WTC11 (cell line): ENCODE results near the gene ZBTB20.

ENCODE experiments used
- CREB1 ChIP-seq: sonication (generic); formaldehyde crosslinking; IDR thresholded peaks from 2 replicates; pipeline ENCODE4 v1.8.0; 2023; ENCODE audit warnings: mild to moderate bottlenecking, missing genetic modification reagents
- CTCF ChIP-seq: fragments of 200-600 bp; IDR thresholded peaks from 2 replicates; pipeline ENCODE4 v1.8.0; 2022; ENCODE audit warnings: antibody characterized with exemption
- E2F4 ChIP-seq: sonication (generic); formaldehyde crosslinking; IDR thresholded peaks from 2 replicates; pipeline ENCODE4 v1.8.1; 2022; ENCODE audit warnings: low read depth, mild to moderate bottlenecking, moderate library complexity, missing genetic modification reagents, borderline replicate concordance
- FOXP4 ChIP-seq: sonication (generic); formaldehyde crosslinking; IDR thresholded peaks from 2 replicates; pipeline ENCODE4 v1.8.0; 2022; ENCODE audit warnings: mild to moderate bottlenecking, missing genetic modification reagents
- IRF2 ChIP-seq: sonication (generic); formaldehyde crosslinking; IDR thresholded peaks from 2 replicates; pipeline ENCODE4 v1.8.0; 2022; ENCODE audit warnings: low read depth, missing genetic modification reagents, borderline replicate concordance
- JUN ChIP-seq: sonication (generic); formaldehyde crosslinking; IDR thresholded peaks from 2 replicates; pipeline ENCODE4 v1.8.0; 2023; ENCODE audit warnings: mild to moderate bottlenecking, missing genetic modification reagents
- NFATC4 ChIP-seq: fragments of 250-450 bp; sonication (Bioruptor Pico); IDR thresholded peaks from 2 replicates; pipeline ENCODE4 v1.9.0; 2021; ENCODE audit warnings: mild to moderate bottlenecking
- PRRX2 ChIP-seq: fragments of 250-450 bp; sonication (Bioruptor Pico); IDR thresholded peaks from 2 replicates; pipeline ENCODE4 v1.8.0; 2021; ENCODE audit warnings: mild to moderate bottlenecking
- SP1 ChIP-seq: sonication (generic); formaldehyde crosslinking; conservative IDR thresholded peaks from 2 replicates; pipeline ENCODE4 v1.8.1; 2022; ENCODE audit warnings: missing genetic modification reagents
- TP53 ChIP-seq: sonication (generic); formaldehyde crosslinking; IDR thresholded peaks from 2 replicates; pipeline ENCODE4 v1.8.1; 2023; ENCODE audit warnings: mild to moderate bottlenecking, missing genetic modification reagents
- USF2 ChIP-seq: sonication (generic); formaldehyde crosslinking; IDR thresholded peaks from 2 replicates; pipeline ENCODE4 v1.8.1; 2023; ENCODE audit warnings: mild to moderate bottlenecking, missing genetic modification reagents, moderate library complexity
- ZNF121 ChIP-seq: sonication (generic); formaldehyde crosslinking; IDR thresholded peaks from 2 replicates; pipeline ENCODE4 v1.8.0; 2023; ENCODE audit warnings: missing genetic modification reagents
- ZNF263 ChIP-seq: sonication (generic); formaldehyde crosslinking; IDR thresholded peaks from 2 replicates; pipeline ENCODE4 v1.8.1; 2022; ENCODE audit warnings: low read depth, mild to moderate bottlenecking, moderate library complexity, missing genetic modification reagents
- ZSCAN18 ChIP-seq: fragments of 250-450 bp; sonication (Bioruptor Pico); IDR thresholded peaks from 2 replicates; pipeline ENCODE4 v2.1.2; 2022; ENCODE audit warnings: mild to moderate bottlenecking, moderate library complexity

- TF ChIP-seq NFATC4 (CRISPR knock-in tag): no peak
- TF ChIP-seq CTCF: no peak
- TF ChIP-seq ZSCAN18: no peak
- no peak for TF ChIP-seq ZNF263 (CRISPR knock-in tag)
- no peak for TF ChIP-seq E2F4 (CRISPR knock-in tag)
- TF ChIP-seq IRF2 (CRISPR knock-in tag): no peak
- no peak for TF ChIP-seq CREB1
- no peak for TF ChIP-seq ZNF121
- TF ChIP-seq FOXP4 (CRISPR knock-in tag): no peak
- no peak for TF ChIP-seq SP1 (CRISPR knock-in tag)
- TF ChIP-seq PRRX2 (CRISPR knock-in tag): no peak
- TF ChIP-seq TP53: no peak
- no peak for TF ChIP-seq USF2 (CRISPR knock-in tag)
- TF ChIP-seq JUN (CRISPR knock-in tag): no peak
Observed at GRCh38 chr3:114518206-114518808, 628.8 kb downstream of the ZBTB20 start.
